GM12878 (cell line): Measurements from ENCODE around the gene MYO18B. TPM values are rescaled to one million over a fixed set of nuclear protein-coding genes. Genes with fewer than 3 reads are reported as not detected.

Experiments
- ATAC-seq: fragments of 200-7000 bp; cut with Tn5 transposase; 3 replicates; pipeline ENCODE4 v1.9.1; 2020; ENCODE audit warnings: mild to moderate bottlenecking, moderate library complexity
- BruUV-seq: library from RNA; stranded (reverse); fragments of 400-500 nt; replicated peaks from 2 replicates; lab custom pipeline; 2021; lab: Mats Ljungman, UMichigan
- CTCF ChIA-PET: fragments of 300-600 bp; sonication (Branson Sonifier 250); formaldehyde crosslinking; extraction: SDS; loops from one replicate; lab custom pipeline; 2021; ENCODE audit warnings: inconsistent platforms; lab: Yijun Ruan, JAX
- POLR2A ChIA-PET: fragments of 350-600 bp; formaldehyde crosslinking; extraction: SDS; loops from one replicate; lab custom pipeline; 2021; ENCODE audit warnings: inconsistent platforms; lab: Charles Lee
- RAD21 ChIA-PET: fragments of 300-600 bp; sonication (Branson Sonifier 250); formaldehyde crosslinking; loops from one replicate; lab custom pipeline; 2023; ENCODE audit warnings: antibody characterized with exemption; ENCODE audit not compliant: unreplicated experiment; lab: Charles Lee
- SMC1A ChIA-PET: fragments of 300-600 bp; sonication (Branson Sonifier 250); formaldehyde crosslinking; loops from one replicate; lab custom pipeline; 2023; ENCODE audit not compliant: unreplicated experiment, uncharacterized antibody; lab: Charles Lee
- DNase-seq: peaks from one replicate; pipeline ENCODE4 v3.0.0-alpha.2; 2011; ENCODE audit warnings: low read depth, low spot score
- FAIRE-seq: peaks from 3 replicates; lab custom pipeline; 2011; peaks lifted over from hg19 to GRCh38; lab: Jason Lieb, UNC
- H2AFZ ChIP-seq: 2 replicates; pipeline ENCODE4 v1.6.0; 2011; ENCODE audit warnings: low read depth, low read length, control low read depth; ENCODE audit not compliant: control insufficient read depth
- H3K27ac ChIP-seq: 2 replicates; pipeline ENCODE4 v1.5.1; 2011; ENCODE audit warnings: control low read depth; ENCODE audit not compliant: control insufficient read depth, insufficient read depth
- H3K27me3 ChIP-seq, 2 experiments: replicated peaks in 1 of 2; 2 replicates each; pipeline versions ENCODE4 v1.6.0 to v1.6.1; 2011; ENCODE audit warnings: low read length in 1 of 2; ENCODE audit not compliant: control insufficient read depth in 2 of 2, insufficient read depth in 2 of 2
- H3K36me3 ChIP-seq, 2 experiments: 2 replicates each; pipeline ENCODE4 v1.5.1; 2011; ENCODE audit warnings: low read length in 1 of 2; ENCODE audit not compliant: control insufficient read depth in 2 of 2, insufficient read depth in 2 of 2
- H3K4me1 ChIP-seq: 2 replicates; pipeline ENCODE4 v1.6.1; 2011; ENCODE audit warnings: mild to moderate bottlenecking, low read length, moderate library complexity, mixed read lengths; ENCODE audit not compliant: control insufficient read depth, insufficient read depth
- H3K4me2 ChIP-seq: 2 replicates; pipeline ENCODE4 v1.6.0; 2011; ENCODE audit warnings: control low read depth; ENCODE audit not compliant: control insufficient read depth, insufficient read depth
- H3K4me3 ChIP-seq: fragments of 200-600 bp; sonication (generic); 2 replicates; pipeline ENCODE4 v1.5.1; 2016
- H3K79me2 ChIP-seq: 2 replicates; pipeline ENCODE4 v1.6.0; 2011; ENCODE audit warnings: low read length; ENCODE audit not compliant: control insufficient read depth, insufficient read depth
- H3K9ac ChIP-seq: 2 replicates; pipeline ENCODE4 v1.8.0; 2011; ENCODE audit warnings: low read length, control low read depth, mixed read lengths; ENCODE audit not compliant: control insufficient read depth, insufficient read depth
- H3K9me3 ChIP-seq: replicated peaks from 3 replicates; pipeline ENCODE4 v1.5.1; 2011; ENCODE audit warnings: mild to moderate bottlenecking, low read length; ENCODE audit not compliant: control insufficient read depth, insufficient read depth
- H4K20me1 ChIP-seq: 2 replicates; pipeline ENCODE4 v1.6.0; 2011; ENCODE audit not compliant: control insufficient read depth, insufficient read depth
- CREM ChIP-seq: IDR thresholded peaks from 2 replicates; pipeline ENCODE4 v1.6.1; 2014; ENCODE audit warnings: antibody characterized with exemption, low read depth
- DPF2 ChIP-seq: fragments of 450-650 bp; IDR thresholded peaks from 2 replicates; pipeline ENCODE4 v1.6.1; 2017; ENCODE audit warnings: mild to moderate bottlenecking
- EP300 ChIP-seq, 2 experiments: fragments of 150-350 bp in 1 of 2; IDR thresholded peaks; 2 replicates each; pipeline ENCODE4 v1.6.1; 2011 to 2012; ENCODE audit warnings: low read depth in 2 of 2, low read length in 2 of 2, borderline replicate concordance in 1 of 2, improper control_type of control experiment in 1 of 2, inconsistent platforms in 1 of 2; ENCODE audit not compliant: control insufficient read depth in 1 of 2
- IKZF2 ChIP-seq, 2 experiments: fragments of 450-650 bp; IDR thresholded peaks; 2 replicates each; pipeline ENCODE4 v1.6.1; 2017; ENCODE audit warnings: mild to moderate bottlenecking in 2 of 2, moderate library complexity in 2 of 2
- JUNB ChIP-seq: IDR thresholded peaks from 2 replicates; pipeline ENCODE4 v1.6.1; 2016; ENCODE audit warnings: antibody characterized with exemption, mild to moderate bottlenecking
- NFIC ChIP-seq: IDR thresholded peaks from 2 replicates; pipeline ENCODE4 v1.6.1; 2012; ENCODE audit warnings: low read depth, mild to moderate bottlenecking, inconsistent platforms, low read length, moderate library complexity
- NFYB ChIP-seq: IDR thresholded peaks from 2 replicates; pipeline ENCODE4 v1.6.1; 2011; ENCODE audit warnings: low read depth, mild to moderate bottlenecking, low read length, improper control_type of control experiment, moderate library complexity; ENCODE audit not compliant: insufficient read depth
- POLR2AphosphoS5 ChIP-seq: IDR thresholded peaks from 2 replicates; pipeline ENCODE4 v1.6.1; 2011; ENCODE audit warnings: mild to moderate bottlenecking, low read length, inconsistent platforms
- RELB ChIP-seq: fragments of 450-650 bp; IDR thresholded peaks from 2 replicates; pipeline ENCODE4 v1.6.1; 2017; ENCODE audit warnings: low read depth, mild to moderate bottlenecking, moderate library complexity
- TARDBP ChIP-seq: IDR thresholded peaks from 2 replicates; pipeline ENCODE4 v1.6.1; 2016; ENCODE audit warnings: borderline replicate concordance
- ZBTB4 ChIP-seq: fragments of 450-650 bp; formaldehyde crosslinking; IDR thresholded peaks from 2 replicates; pipeline ENCODE4 v1.4.0; 2022; ENCODE audit warnings: mild to moderate bottlenecking, moderate library complexity
- WGBS: methylation state at CpG from one replicate; pipeline ENCODE4 v1.1.6; 2016; ENCODE audit warnings: low lambda C conversion rate; ENCODE audit not compliant: insufficient replicate concordance, insufficient coverage; ENCODE audit errors: missing lambda C conversion rate; 5-methylcytosine and 5-hydroxymethylcytosine counted together
- in situ Hi-C: fragments of 300-500 bp; cut with MboI; formaldehyde crosslinking; loops from 9 replicates; pipeline ENCODE4 v1.14.3; 2018; ENCODE audit warnings: mixed read lengths
- intact Hi-C: fragments of 100-400 bp; cut with micrococcal nuclease; formaldehyde crosslinking; loops from one replicate; pipeline ENCODE4 v1.14.2; 2022; ENCODE audit not compliant: unreplicated experiment
- polyA plus RNA-seq, 11 experiments: library from polyadenylated mRNA; depleted of rRNA in 4 of 11; unstranded in 6 of 11; stranded (reverse) in 5 of 11; fragments of >200 nt; fragmentation: Nextera tagmentation in 4 of 11; fragmentation: Illumina TruSeq in 1 of 11; extraction: Ambion mirVana in 4 of 11; extraction: Trizol in 1 of 11; gene quantifications; 1 replicate in 1 of 11; 2 replicates in 10 of 11; pipeline versions ENCODE4 v1.2.1 to v1.2.3, GENCODE V29; 2011 to 2016; ENCODE audit warnings: inconsistent platforms in 2 of 11, missing spikeins in 2 of 11, low read depth in 1 of 11
- total RNA-seq, 4 experiments: library from RNA; depleted of rRNA in 3 of 4; stranded (reverse); fragments of >200 nt in 3 of 4; fragmentation: Illumina TruSeq in 1 of 4; extraction: Trizol in 1 of 4; gene quantifications; 2 replicates each; pipeline versions ENCODE4 v1.2.1 to v1.2.3, GENCODE V29; 2013 to 2021

The MYO18B gene
- total and polyA plus RNA-seq, 10 of the 15 experiments (the other 5 are each of a cell fraction or from before 2014, with no cell fraction given): 0.05 to 2.1 (median 0.51) TPM; not detected in 1

GRCh38 chr22:25838960-25839741 lies 97.2 kb downstream of the MYO18B start:
- no TSS peak for BruUV-seq
- FAIRE-seq (no peak), DNase-seq (no peak), ATAC-seq (no peak; the same call in 2 of the 3 replicates)
- ChIA-PET RAD21 (interaction anchor here (0.7 to 1.4 kb wide), 2 partner anchors 9 to 11 kb away, joined by 3 to 10 read pairs; no protein-coding TSS in a partner anchor), CTCF (no interaction called here), SMC1A (interaction anchor here (0.8 to 1.1 kb wide), 4 partner anchors 9 to 295 kb away, joined by 3 read pairs; no protein-coding TSS in a partner anchor), POLR2A (no interaction called here)
- Histone ChIP-seq H3K27me3 (no peaks in the 10 kb centered on the region), H3K4me2 (peak overlapping the region; percentile 54; the same call in 1 of the 2 replicates), H3K4me3 (no peak overlapping the region), H3K9me3 (no peaks in the 10 kb centered on the region), H3K36me3 (no peaks in the 10 kb centered on the region), H4K20me1 (no peaks in the 10 kb centered on the region), H3K9ac (no peak overlapping the region), H2AFZ (no peak overlapping the region), H3K4me1 (peaks cover 33% of the 10 kb centered on the region), H3K27ac (no peak overlapping the region), H3K79me2 (no peaks in the 10 kb centered on the region)
- intact Hi-C loops: no loop called here
- WGBS: 55% methylated on average over 12 of the region's 12 CpGs
- TF ChIP-seq DPF2: no peak; the same call in 1 of the 2 replicates
- no peak for TF ChIP-seq JUNB
- TF ChIP-seq NFYB: no peak
- in situ Hi-C loops: no loop called here

- H3K4me2 ChIP-seq: peak overlapping the region; percentile 54; the same call in 1 of the 2 replicates
- 10% methylated on average over 6 of the region's 6 CpGs for WGBS
- ATAC-seq (peak; percentile 70), DNase-seq (no peak), FAIRE-seq (no peak)
- ChIA-PET RAD21 (interaction anchor here (0.7 to 1.4 kb wide), 2 partner anchors 10 to 12 kb away, joined by 3 to 10 read pairs; no protein-coding TSS in a partner anchor), CTCF (no interaction called here), SMC1A (interaction anchor here (0.8 to 1.1 kb wide), 4 partner anchors 9 to 295 kb away, joined by 3 read pairs; no protein-coding TSS in a partner anchor), POLR2A (no interaction called here)
- no peaks in the 10 kb centered on the region for H3K27me3 ChIP-seq
- no peaks in the 10 kb centered on the region for H3K36me3 ChIP-seq
- H3K4me1 ChIP-seq: peaks cover 27% of the 10 kb centered on the region
- BruUV-seq: no TSS peak
- intact Hi-C loops: no loop called here
- no peaks in the 10 kb centered on the region for H4K20me1 ChIP-seq
- no peak overlapping the region for H2AFZ ChIP-seq
- in situ Hi-C loops: no loop called here
- H3K27ac ChIP-seq: no peak overlapping the region
- no peak overlapping the region for H3K9ac ChIP-seq
- H3K4me3 ChIP-seq: no peak overlapping the region
- no peaks in the 10 kb centered on the region for H3K9me3 ChIP-seq
- no peaks in the 10 kb centered on the region for H3K79me2 ChIP-seq
- TF ChIP-seq EP300 (IDR thresholded peaks at IDR 0.05; ENCODE audit: borderline replicate concordance in 1 of 2, control insufficient read depth in 1 of 2, low read depth in 2 of 2, low read length in 2 of 2) (no peak), RELB (peak; percentile 59), CREM (no peak), POLR2AphosphoS5 (no peak), NFIC (no peak), IKZF2 (IDR thresholded peaks at IDR 0.05) (no peak; a peak in 1 of 4 replicates), ZBTB4 (no peak), TARDBP (no peak)
These were observed 97.8 kb downstream of the MYO18B start for GRCh38 chr22:25839755-25840154.
